NCI-H2171 treated with DMSO at 0.1 percent for 48 hours (cell line): ENCODE measurements around the gene ZNF337.

ENCODE experiments used
- DNase-seq: peaks from one replicate; lab custom pipeline; 2025; lab: John Stamatoyannopoulos, UW

The ZNF337 gene

DNA sequence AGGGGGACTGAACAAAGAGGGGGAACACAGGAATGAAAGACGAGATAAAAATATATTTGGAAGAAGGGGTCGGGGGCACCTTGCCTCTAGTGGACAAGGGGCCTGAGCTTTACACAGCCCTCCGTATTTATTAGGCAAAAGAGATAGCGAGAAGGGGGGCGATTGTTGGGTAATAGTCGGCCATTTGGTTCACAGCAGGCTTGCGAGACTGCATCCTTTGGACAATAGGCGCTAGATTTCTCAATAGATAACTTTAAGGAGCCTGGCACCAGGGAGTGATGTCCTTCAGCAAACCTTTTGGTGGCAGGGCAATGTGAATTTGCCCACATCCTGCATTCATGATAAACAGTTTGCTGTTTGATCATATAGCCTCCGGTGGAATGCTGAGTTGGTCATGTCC is 69.9 kb downstream of the ZNF337 start:
- DNase-seq, result no peak

DNA sequence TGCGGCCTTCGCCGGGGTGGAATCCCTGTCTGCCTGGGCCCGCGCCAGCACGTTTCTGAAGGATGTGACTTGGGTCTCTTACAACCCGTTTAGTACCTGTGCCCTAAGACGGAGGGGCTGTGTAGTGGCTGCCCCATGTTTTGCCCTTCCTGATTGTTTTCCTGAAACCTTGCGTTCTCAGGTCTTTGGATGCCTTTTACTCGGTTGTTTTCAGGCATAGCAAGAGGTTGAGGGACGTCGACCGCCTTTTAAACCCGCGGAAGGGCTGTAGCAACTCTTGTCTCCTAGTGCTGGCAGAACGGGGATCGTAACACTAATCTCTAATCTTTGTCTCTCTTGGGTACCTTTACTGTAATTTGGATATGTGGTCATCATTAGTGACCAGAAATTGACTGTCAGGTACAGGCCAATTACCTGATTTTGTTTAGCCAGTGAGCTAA is 72.1 kb downstream of the ZNF337 start:
- DNase-seq, result no peak
